HG03457 (cell line): ENCODE data around the gene CAMTA1.
"Not testable (repeated sequence)": the region's sequence is repeated elsewhere in the genome, so short reads cannot be mapped to it uniquely, and the experiment has no call there.

Experiments used
- ATAC-seq: cut with Tn5 transposase; IDR thresholded peaks from one replicate; pipeline ENCODE4 v1.9.1; 2021; ENCODE audit warnings: moderate number of reproducible peaks; ENCODE audit not compliant: unreplicated experiment

CAMTA1 gene

GRCh38 chr1:6785318-6785727 lies at the start of gene CAMTA1:
TSS of gene CAMTA1 (plus strand) at chr1:6785454. CDS start at chr1:6785531, 77 bp downstream.
- peak; percentile 60 for ATAC-seq

- ATAC-seq, result no peak
Measured at GRCh38 chr1:6738987-6739676, 46.1 kb upstream of the CAMTA1 start.

GRCh38 chr1:6742676-6743188 lies 42.5 kb upstream of the CAMTA1 start:
- ATAC-seq, result not testable (repeated sequence)

GRCh38 chr1:6743189-6744101 lies 41.8 kb upstream of the CAMTA1 start:
- ATAC-seq, result no peak

GRCh38 chr1:6745073-6745472 lies 40.2 kb upstream of the CAMTA1 start:
- ATAC-seq, result no peak

- no peak for ATAC-seq
Measured at GRCh38 chr1:6747674-6748073, 37.6 kb upstream of the CAMTA1 start.

- no peak for ATAC-seq
Measured at GRCh38 chr1:6750490-6750889, 34.8 kb upstream of the CAMTA1 start.

- ATAC-seq, result no peak
Measured at GRCh38 chr1:6753320-6754140, 31.7 kb upstream of the CAMTA1 start.

- no peak for ATAC-seq
Measured at GRCh38 chr1:6756457-6756856, 28.8 kb upstream of the CAMTA1 start.

GRCh38 chr1:6757719-6758435 lies 27.4 kb upstream of the CAMTA1 start:
- no peak for ATAC-seq

GRCh38 chr1:6761196-6761737 lies 24.0 kb upstream of the CAMTA1 start:
- ATAC-seq, result no peak

GRCh38 chr1:6762060-6762459 lies 23.2 kb upstream of the CAMTA1 start:
- no peak for ATAC-seq

- no peak for ATAC-seq
Measured at GRCh38 chr1:6770751-6771440, 14.4 kb upstream of the CAMTA1 start.

- no peak for ATAC-seq
Measured at GRCh38 chr1:6771441-6771769, 13.8 kb upstream of the CAMTA1 start.

GRCh38 chr1:6774381-6774780 lies 10.9 kb upstream of the CAMTA1 start:
- ATAC-seq, result no peak

- no peak for ATAC-seq
Measured at GRCh38 chr1:6775261-6776043, 9.8 kb upstream of the CAMTA1 start.

GRCh38 chr1:6776389-6776788 lies 8.9 kb upstream of the CAMTA1 start:
- no peak for ATAC-seq

- no peak for ATAC-seq
Measured at GRCh38 chr1:6776895-6777294, 8.4 kb upstream of the CAMTA1 start.

GRCh38 chr1:6777813-6778212 lies 7.4 kb upstream of the CAMTA1 start:
- no peak for ATAC-seq
